GM21786 (cell line): ENCODE measurements around the gene EDA.
"Not testable (repeated sequence)": the region's sequence is repeated elsewhere in the genome, so short reads cannot be mapped to it uniquely, and the experiment has no call there.

ENCODE experiments used
- ATAC-seq: cut with Tn5 transposase; IDR thresholded peaks from one replicate; pipeline ENCODE4 v1.9.1; 2021; ENCODE audit not compliant: unreplicated experiment

EDA gene

GRCh38 chrX:69948276-69948797 is 332.4 kb downstream of the EDA start:
- no peak for ATAC-seq

- ATAC-seq = no peak
Measured at GRCh38 chrX:69951753-69952152, 335.8 kb downstream of the EDA start.

GRCh38 chrX:69959712-69960111 is 343.8 kb downstream of the EDA start:
- ATAC-seq = no peak

GRCh38 chrX:69961365-69962072 is 345.6 kb downstream of the EDA start:
- ATAC-seq = no peak

- ATAC-seq = no peak
Measured at GRCh38 chrX:69968950-69969349, 353.0 kb downstream of the EDA start.

GRCh38 chrX:69969460-69969859 is 353.5 kb downstream of the EDA start:
- no peak for ATAC-seq

GRCh38 chrX:69987691-69988090 is 371.8 kb downstream of the EDA start:
- ATAC-seq = no peak

- ATAC-seq = no peak
Measured at GRCh38 chrX:69988955-69989394, 373.1 kb downstream of the EDA start.

GRCh38 chrX:69991685-69992084 is 375.8 kb downstream of the EDA start:
- ATAC-seq = no peak

- no peak for ATAC-seq
Measured at GRCh38 chrX:69993494-69993893, 377.6 kb downstream of the EDA start.

- no peak for ATAC-seq
Measured at GRCh38 chrX:69995362-69996112, 379.6 kb downstream of the EDA start.

- no peak for ATAC-seq
Measured at GRCh38 chrX:69996113-69996468, 380.2 kb downstream of the EDA start.

GRCh38 chrX:69998299-69998698 is 382.4 kb downstream of the EDA start:
- ATAC-seq = not testable (repeated sequence)

- no peak for ATAC-seq
Measured at GRCh38 chrX:70001269-70001668, 385.4 kb downstream of the EDA start.

GRCh38 chrX:70001708-70002341 is 385.9 kb downstream of the EDA start:
- no peak for ATAC-seq

- ATAC-seq = no peak
Measured at GRCh38 chrX:70007946-70008345, 392.0 kb downstream of the EDA start.

GRCh38 chrX:70009049-70009448 is 393.1 kb downstream of the EDA start:
- ATAC-seq = no peak

GRCh38 chrX:70009970-70010369 is 394.1 kb downstream of the EDA start:
- ATAC-seq = no peak

GRCh38 chrX:70012756-70013155 is 396.8 kb downstream of the EDA start:
- ATAC-seq = no peak

- no peak for ATAC-seq
Measured at GRCh38 chrX:70013466-70014381, 397.8 kb downstream of the EDA start.

GRCh38 chrX:70016513-70016912 is 400.6 kb downstream of the EDA start:
- ATAC-seq = no peak
